Activated CD8-positive, alpha-beta T cell treated with anti-CD3 and anti-CD28 coated beads for 36 hours (primary cell): Measurements from ENCODE around the gene MAGI2. TPM values are rescaled to one million over a fixed set of nuclear protein-coding genes. Genes with fewer than 3 reads are reported as not detected.

Experiments used
- ATAC-seq: fragments of 200-7000 bp; cut with Tn5 transposase; one replicate; pipeline ENCODE4 v1.10.0; 2021; ENCODE audit warnings: mild to moderate bottlenecking, moderate library complexity
- CTCF ChIA-PET: fragments of 350-600 bp; sonication (Branson Sonifier 250); formaldehyde crosslinking; loops from one replicate; lab custom pipeline; 2021; ENCODE audit warnings: antibody characterized with exemption; lab: Charles Lee
- POLR2A ChIA-PET: fragments of 350-600 bp; sonication (Branson Sonifier 250); formaldehyde crosslinking; loops from one replicate; lab custom pipeline; 2021; ENCODE audit warnings: antibody characterized with exemption; lab: Charles Lee
- DNase-seq: peaks from one replicate; pipeline ENCODE4 v3.0.0-alpha.2; 2020
- H3K27ac Mint-ChIP-seq: one replicate; pipeline ENCODE4 v1.8.0; 2021; ENCODE audit warnings: mild to moderate bottlenecking, mixed read lengths
- H3K27me3 Mint-ChIP-seq: one replicate; pipeline ENCODE4 v1.8.0; 2021; ENCODE audit warnings: mixed read lengths
- H3K36me3 Mint-ChIP-seq: one replicate; pipeline ENCODE4 v1.8.0; 2021; ENCODE audit warnings: low read depth, mixed read lengths
- H3K4me1 Mint-ChIP-seq: one replicate; pipeline ENCODE4 v1.8.0; 2021; ENCODE audit warnings: low read depth, mixed read lengths
- H3K4me3 Mint-ChIP-seq: one replicate; pipeline ENCODE4 v1.8.0; 2021; ENCODE audit warnings: mild to moderate bottlenecking, moderate library complexity, mixed read lengths
- H3K9me3 Mint-ChIP-seq: one replicate; pipeline ENCODE4 v1.8.0; 2021; ENCODE audit warnings: mixed read lengths
- CTCF ChIP-seq: fragments of 200-600 bp; IDR thresholded peaks from one replicate; pipeline ENCODE4 v1.8.0; 2022; ENCODE audit warnings: antibody characterized with exemption, mild to moderate bottlenecking
- intact Hi-C: fragments of 100-400 bp; cut with micrococcal nuclease; formaldehyde crosslinking; loops from one replicate; pipeline ENCODE4 v1.10.0; 2022
- total RNA-seq, 2 experiments: library from RNA; stranded (reverse); gene quantifications; one replicate each; pipeline ENCODE4 v1.2.3, GENCODE V29; 2021

MAGI2 gene
- total RNA-seq, 2 experiments from 2014 or later: 0.04 to 0.09 TPM

GRCh38 chr7:78346827-78347226 lies 1106.6 kb downstream of the MAGI2 start:
- ATAC-seq (no peak), DNase-seq (no peak)
- Mint-ChIP-seq H3K4me1 (no peaks in the 10 kb centered on the region), H3K4me3 (no peak overlapping the region), H3K36me3 (no peaks in the 10 kb centered on the region), H3K27ac (no peak overlapping the region), H3K27me3 (no peaks in the 10 kb centered on the region), H3K9me3 (no peaks in the 10 kb centered on the region)
- no peak for TF ChIP-seq CTCF
- CTCF ChIA-PET: no interaction called here
- POLR2A ChIA-PET: no interaction called here
- intact Hi-C loops: no loop called here

GRCh38 chr7:78345979-78346378 lies 1107.5 kb downstream of the MAGI2 start:
- no peak for DNase-seq
- intact Hi-C loops: no loop called here
- CTCF ChIA-PET: no interaction called here

GRCh38 chr7:78345293-78345911 lies 1108.1 kb downstream of the MAGI2 start:
- no peaks in the 10 kb centered on the region for H3K4me1 Mint-ChIP-seq
- intact Hi-C loops: no loop called here
- TF ChIP-seq CTCF: no peak
- no peaks in the 10 kb centered on the region for H3K36me3 Mint-ChIP-seq
- no peak for DNase-seq
- CTCF ChIA-PET: no interaction called here
- no peaks in the 10 kb centered on the region for H3K27me3 Mint-ChIP-seq
- no peak overlapping the region for H3K27ac Mint-ChIP-seq
- no peak overlapping the region for H3K4me3 Mint-ChIP-seq
- ATAC-seq: no peak
- no peaks in the 10 kb centered on the region for H3K9me3 Mint-ChIP-seq
- POLR2A ChIA-PET: no interaction called here

More at GRCh38 chr7:78345979-78346378, 1107.5 kb downstream of the MAGI2 start:
- Mint-ChIP-seq H3K36me3 (no peaks in the 10 kb centered on the region), H3K27ac (no peak overlapping the region), H3K4me3 (no peak overlapping the region), H3K27me3 (no peaks in the 10 kb centered on the region), H3K4me1 (no peaks in the 10 kb centered on the region), H3K9me3 (no peaks in the 10 kb centered on the region)
- no peak for ATAC-seq
- POLR2A ChIA-PET: no interaction called here
- TF ChIP-seq CTCF: no peak

- no peaks in the 10 kb centered on the region for H3K36me3 Mint-ChIP-seq
- POLR2A ChIA-PET: no interaction called here
- DNase-seq (no peak), ATAC-seq (no peak)
- H3K27me3 Mint-ChIP-seq: no peaks in the 10 kb centered on the region
- no peak for TF ChIP-seq CTCF
- no peaks in the 10 kb centered on the region for H3K4me1 Mint-ChIP-seq
- H3K9me3 Mint-ChIP-seq: peaks cover 2% of the 10 kb centered on the region
- CTCF ChIA-PET: no interaction called here
- no peak overlapping the region for H3K4me3 Mint-ChIP-seq
- no peak overlapping the region for H3K27ac Mint-ChIP-seq
- intact Hi-C loops: no loop called here
Measured at GRCh38 chr7:78334426-78334825, 1119.0 kb downstream of the MAGI2 start.

GRCh38 chr7:78333530-78334425 lies 1119.7 kb downstream of the MAGI2 start:
- POLR2A ChIA-PET: no interaction called here
- intact Hi-C loops: no loop called here
- H3K27me3 Mint-ChIP-seq: no peaks in the 10 kb centered on the region
- DNase-seq: no peak
- CTCF ChIA-PET: no interaction called here
- H3K4me1 Mint-ChIP-seq: no peaks in the 10 kb centered on the region
- no peak for ATAC-seq
- H3K4me3 Mint-ChIP-seq: no peak overlapping the region
- H3K27ac Mint-ChIP-seq: no peak overlapping the region
- no peaks in the 10 kb centered on the region for H3K9me3 Mint-ChIP-seq
- H3K36me3 Mint-ChIP-seq: no peaks in the 10 kb centered on the region
- no peak for TF ChIP-seq CTCF
